Stomach (tissue), 19 donors: Measurements from ENCODE around the gene EIF5. TPM values are rescaled to one million over a fixed set of nuclear protein-coding genes. Genes with fewer than 3 reads are reported as not detected.

Source experiments
- DNase-seq, 2 donors: peaks; one replicate each; pipeline versions ENCODE4 v3.0.0 to v3.0.0-alpha.2; 2013 to 2019
- H3K27ac ChIP-seq, 5 donors: fragments of 200-600 bp in 4 of 5; sonication (generic) in 4 of 5; one replicate each; pipeline ENCODE4 v1.5.1; 2013 to 2019; ENCODE audit warnings: mild to moderate bottlenecking in 1 of 5, moderate library complexity in 1 of 5
- H3K27me3 ChIP-seq, 3 donors: fragments of 200-600 bp; sonication (generic); one replicate each; pipeline ENCODE4 v1.5.1; 2017 to 2019; ENCODE audit warnings: mixed run types in 1 of 3
- H3K36me3 ChIP-seq, 4 donors: fragments of 200-600 bp; sonication (generic); 1 replicate in 3 of 4; 2 replicates in 1 of 4; pipeline ENCODE4 v1.5.1; 2016 to 2019
- H3K4me1 ChIP-seq, 4 donors: fragments of 200-600 bp; sonication (generic); one replicate each; pipeline ENCODE4 v1.5.1; 2016 to 2019
- H3K4me3 ChIP-seq, 4 donors: fragments of 200-600 bp; sonication (generic) in 3 of 4; one replicate each; pipeline ENCODE4 v1.5.1; 2016 to 2019; ENCODE audit warnings: mild to moderate bottlenecking in 1 of 4
- H3K9me3 ChIP-seq, 4 donors: fragments of 200-600 bp; sonication (generic); one replicate each; pipeline ENCODE4 v1.5.1; 2016 to 2019
- EP300 ChIP-seq: sonication (generic); formaldehyde crosslinking; IDR thresholded peaks from one replicate; pipeline ENCODE4 v1.6.1; 2017; ENCODE audit warnings: antibody characterized with exemption
- POLR2A ChIP-seq, 4 donors: fragments of 450-650 bp; IDR thresholded peaks; one replicate each; pipeline ENCODE4 v1.6.1; 2016; ENCODE audit warnings: antibody characterized with exemption in 4 of 4, control low read depth in 2 of 4, mild to moderate bottlenecking in 1 of 4, moderate library complexity in 1 of 4
- POLR2AphosphoS5 ChIP-seq, 3 donors: sonication (generic); formaldehyde crosslinking; IDR thresholded peaks; one replicate each; pipeline ENCODE4 v1.6.1; 2016; ENCODE audit warnings: antibody characterized with exemption in 3 of 3
- WGBS, 5 donors: extraction: QIAGEN DNeasy Blood & Tissue Kit in 3 of 5; methylation state at CpG; one replicate each; pipeline versions ENCODE4 v1.1.5 to v1.1.7; 2013 to 2018; 5-methylcytosine and 5-hydroxymethylcytosine counted together
- intact Hi-C: fragments of 100-400 bp; cut with DNase I; formaldehyde crosslinking; loops from one replicate; pipeline ENCODE4 v1.15.1; 2023; ENCODE audit warnings: low total_unique reads
- long read RNA-seq, 10 donors: transcript quantifications; one replicate each; lab custom pipeline, GENCODE V29; 2026
- polyA plus RNA-seq, 3 donors: library from polyadenylated mRNA; stranded (reverse); fragments of 200-250 nt; gene quantifications; one replicate each; pipeline ENCODE4 v1.2.3, GENCODE V29; 2013
- total RNA-seq, 5 donors: library from RNA; depleted of rRNA; stranded (reverse); fragments of >200 nt; gene quantifications; one replicate each; pipeline versions ENCODE4 v1.1.0 to v1.2.3, GENCODE V29; 2014 to 2016
- TF ChIP-seq, protein P1 (sequence below), 7 experiments: fragments of 450-650 bp in 4 of 7; fragments of 200-600 bp in 3 of 7; sonication (generic) in 3 of 7; IDR thresholded peaks; one replicate each; pipeline ENCODE4 v1.5.1; 2016 to 2019; ENCODE audit warnings: antibody characterized with exemption in 7 of 7, control low read depth in 2 of 7, mild to moderate bottlenecking in 1 of 7
- donor health status: healthy with polysubstance abuse.
- donor health status: Bipolar disorder and iron deficiency.
- donor health status: healthy.

The EIF5 gene
- 100 to 1,000 TPM in 4 of 5 donors, 10 to 100 TPM in 1; 48.4 to 401 (median 202) TPM for total RNA-seq
- polyA plus RNA-seq, result 10 to 100 TPM; 44.3 to 83.9 (median 51.9) TPM
- long read RNA-seq, donor 1, full-length matches to known transcripts, result 8 of 13 reads
- long read RNA-seq, donor 1, partial matches to known transcripts, result 5 of 13 reads
- long read RNA-seq, donor 1, other reads (novel, unspliced or antisense), result 0 of 13 reads
- long read RNA-seq, donor 2, full-length matches to known transcripts, result 18 of 30 reads
- long read RNA-seq, donor 2, partial matches to known transcripts, result 12 of 30 reads
- long read RNA-seq, donor 2, other reads (novel, unspliced or antisense), result 0 of 30 reads
- long read RNA-seq, donor 3, full-length matches to known transcripts, result 6 of 18 reads
- long read RNA-seq, donor 3, partial matches to known transcripts, result 12 of 18 reads
- long read RNA-seq, donor 3, other reads (novel, unspliced or antisense), result 0 of 18 reads
- long read RNA-seq, donor 4, full-length matches to known transcripts, result 4 of 4 reads
- long read RNA-seq, donor 4, partial matches to known transcripts, result 0 of 4 reads
- long read RNA-seq, donor 4, other reads (novel, unspliced or antisense), result 0 of 4 reads
- long read RNA-seq, donor 5, full-length matches to known transcripts, result 12 of 51 reads
- long read RNA-seq, donor 5, partial matches to known transcripts, result 39 of 51 reads
- long read RNA-seq, donor 5, other reads (novel, unspliced or antisense), result 0 of 51 reads
- long read RNA-seq, donor 6, full-length matches to known transcripts, result 35 of 107 reads
- long read RNA-seq, donor 6, partial matches to known transcripts, result 72 of 107 reads
- long read RNA-seq, donor 6, other reads (novel, unspliced or antisense), result 0 of 107 reads
- long read RNA-seq, donor 7, full-length matches to known transcripts, result 15 of 69 reads
- long read RNA-seq, donor 7, partial matches to known transcripts, result 54 of 69 reads
- long read RNA-seq, donor 7, other reads (novel, unspliced or antisense), result 0 of 69 reads
- long read RNA-seq, donor 8, full-length matches to known transcripts, result 8 of 52 reads
- long read RNA-seq, donor 8, partial matches to known transcripts, result 44 of 52 reads
- long read RNA-seq, donor 8, other reads (novel, unspliced or antisense), result 0 of 52 reads
- long read RNA-seq, donor 9, full-length matches to known transcripts, result 8 of 15 reads
- long read RNA-seq, donor 9, partial matches to known transcripts, result 7 of 15 reads
- long read RNA-seq, donor 9, other reads (novel, unspliced or antisense), result 0 of 15 reads
- long read RNA-seq, donor 10, full-length matches to known transcripts, result 7 of 7 reads
- long read RNA-seq, donor 10, partial matches to known transcripts, result 0 of 7 reads
- long read RNA-seq, donor 10, other reads (novel, unspliced or antisense), result 0 of 7 reads

DNA sequence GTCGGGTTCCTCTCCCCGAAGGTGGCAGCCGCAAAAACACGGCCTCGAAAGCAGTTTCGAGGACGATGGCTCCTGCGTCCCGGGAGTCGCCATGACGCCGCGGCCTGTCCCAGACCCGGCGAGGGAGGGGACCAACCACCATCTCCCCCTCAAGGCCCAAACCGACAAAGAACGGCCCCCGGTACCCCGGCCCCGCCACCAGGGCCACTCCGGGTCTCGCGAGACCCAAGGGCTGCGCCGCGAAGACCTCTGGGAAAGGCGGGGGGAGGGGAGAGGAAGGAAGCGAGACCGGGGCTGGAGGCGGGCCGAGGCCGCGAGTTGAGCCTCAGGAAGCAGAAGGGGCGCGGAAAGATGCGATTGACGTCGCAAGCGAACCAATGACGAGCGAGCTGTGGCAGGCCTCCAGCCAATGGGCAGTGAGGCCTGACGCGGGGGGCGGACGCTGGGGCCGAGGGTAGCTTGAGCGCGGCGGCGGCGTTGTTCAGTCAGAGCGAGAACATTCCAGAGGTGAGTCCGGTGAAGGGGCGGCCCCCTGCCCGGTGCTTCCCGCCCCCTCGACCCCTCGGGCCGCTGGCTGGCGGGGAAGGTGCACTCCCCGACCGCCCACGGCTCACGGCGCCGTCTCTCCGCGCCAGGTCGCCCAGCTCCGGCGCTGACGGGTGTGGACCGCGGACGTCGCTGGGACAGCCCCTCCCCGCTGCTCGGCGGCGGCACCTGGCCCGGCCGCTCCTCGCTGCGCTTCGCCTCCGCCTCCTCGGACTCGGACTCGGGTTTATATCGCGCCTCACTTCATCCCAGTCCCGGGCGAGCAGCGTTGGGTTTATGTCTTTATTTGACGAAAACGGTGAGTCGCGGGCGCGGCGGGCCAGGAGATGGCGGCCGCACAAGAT, at the start of gene EIF5:
EIF5 (plus strand) TSS at position 484 of the 890 bp plus-strand sequence. CDS start 1,624 bp downstream, outside the sequence.
- peaks cover 13 to 62% (median 45%) of the 10 kb centered on the region in 4 donors for H3K4me1 ChIP-seq
- 0 to 2% (median 1%) methylated on average over 25 to 103 of the region's 103 CpGs for WGBS, 5 donors
- intact Hi-C loops, result no loop called here
- H3K4me3 ChIP-seq, result peak within 1 kb of the TSS; percentile 78 to 98 (median 86)
- no peaks in the 10 kb centered on the region for H3K9me3 ChIP-seq
- TF ChIP-seq POLR2AphosphoS5 (IDR thresholded peaks at IDR 0.05) (peak; percentile 84 to 99 (median 98)), EP300 (no peak), POLR2A (IDR thresholded peaks at IDR 0.05) (peak in 2 of 4 donors; percentile 86 to 87)
- TF ChIP-seq, protein P1, sequence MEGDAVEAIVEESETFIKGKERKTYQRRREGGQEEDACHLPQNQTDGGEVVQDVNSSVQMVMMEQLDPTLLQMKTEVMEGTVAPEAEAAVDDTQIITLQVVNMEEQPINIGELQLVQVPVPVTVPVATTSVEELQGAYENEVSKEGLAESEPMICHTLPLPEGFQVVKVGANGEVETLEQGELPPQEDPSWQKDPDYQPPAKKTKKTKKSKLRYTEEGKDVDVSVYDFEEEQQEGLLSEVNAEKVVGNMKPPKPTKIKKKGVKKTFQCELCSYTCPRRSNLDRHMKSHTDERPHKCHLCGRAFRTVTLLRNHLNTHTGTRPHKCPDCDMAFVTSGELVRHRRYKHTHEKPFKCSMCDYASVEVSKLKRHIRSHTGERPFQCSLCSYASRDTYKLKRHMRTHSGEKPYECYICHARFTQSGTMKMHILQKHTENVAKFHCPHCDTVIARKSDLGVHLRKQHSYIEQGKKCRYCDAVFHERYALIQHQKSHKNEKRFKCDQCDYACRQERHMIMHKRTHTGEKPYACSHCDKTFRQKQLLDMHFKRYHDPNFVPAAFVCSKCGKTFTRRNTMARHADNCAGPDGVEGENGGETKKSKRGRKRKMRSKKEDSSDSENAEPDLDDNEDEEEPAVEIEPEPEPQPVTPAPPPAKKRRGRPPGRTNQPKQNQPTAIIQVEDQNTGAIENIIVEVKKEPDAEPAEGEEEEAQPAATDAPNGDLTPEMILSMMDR (IDR thresholded peaks at IDR 0.05), result peak in 4 of 7 experiments; percentile 6 to 73 (median 46)
- peak within 1 kb of the TSS; percentile 99 to 100 (median 100) for H3K27ac ChIP-seq
- H3K27me3 ChIP-seq, result no peaks in the 10 kb centered on the region
- peak; percentile 99 to 100 for DNase-seq
- peaks cover 35 to 37% (median 37%) of the 10 kb centered on the region in 4 donors for H3K36me3 ChIP-seq

DNA sequence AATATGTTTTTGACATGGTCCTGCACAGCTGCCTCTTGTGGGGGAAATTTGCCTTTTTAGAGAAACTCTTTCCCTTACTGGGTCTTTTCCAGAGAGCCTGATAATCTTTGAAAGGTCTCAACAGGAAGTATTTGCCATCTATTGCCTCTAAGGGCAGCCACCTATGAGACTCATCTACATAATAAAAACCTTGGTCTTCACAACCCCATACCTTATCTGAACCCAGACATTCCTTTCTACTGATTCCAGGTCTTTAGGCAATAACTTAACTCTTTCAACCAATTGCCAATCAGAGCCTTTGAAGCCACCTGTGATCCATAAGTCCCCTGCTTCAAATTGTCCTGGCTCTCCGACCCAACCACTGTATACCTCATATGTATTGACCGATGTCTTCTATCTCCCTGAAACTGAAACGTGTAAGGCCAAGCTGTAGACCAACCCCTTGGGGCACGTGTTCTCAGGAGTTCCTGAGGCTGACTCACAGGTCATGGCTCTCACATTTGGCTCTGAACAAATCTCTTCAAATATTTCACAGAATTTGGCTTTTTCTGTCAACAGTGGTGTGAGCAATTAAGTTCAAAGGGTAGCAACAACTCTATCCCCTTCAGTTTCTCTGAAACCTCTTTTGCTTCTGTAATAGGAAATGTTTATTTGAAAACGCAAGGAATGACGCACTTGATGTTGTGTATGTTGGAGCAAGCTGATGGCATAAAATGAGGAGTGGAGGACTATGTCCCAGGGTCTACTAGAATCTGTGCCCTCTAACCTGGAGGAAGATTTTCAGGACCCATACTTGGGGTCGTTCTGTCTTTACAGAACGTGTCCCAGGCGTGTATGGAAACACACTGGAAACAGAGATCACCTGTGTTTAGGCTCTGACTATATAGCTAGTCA, 49.2 kb upstream of the EIF5 start:
- Histone ChIP-seq H3K36me3 (no peaks in the 10 kb centered on the region), H3K27me3 (peaks cover 0 to 57% (median 2%) of the 10 kb centered on the region in 3 donors), H3K4me1 (peaks cover 0 to 8% (median under 1%) of the 10 kb centered on the region in 4 donors), H3K4me3 (no peak overlapping the region), H3K27ac (no peak overlapping the region), H3K9me3 (peaks cover 0 to under 1% (median 0%) of the 10 kb centered on the region in 4 donors)
- intact Hi-C loops, result loop anchor here (10.0 kb wide), 1 partner anchor 100 kb away; no protein-coding TSS in a partner anchor
- DNase-seq, result peak in 1 of 2 donors; percentile 22
- TF ChIP-seq, protein P1 (IDR thresholded peaks at IDR 0.05), result no peak
- TF ChIP-seq POLR2AphosphoS5 (IDR thresholded peaks at IDR 0.05), result no peak
- TF ChIP-seq POLR2A (IDR thresholded peaks at IDR 0.05), result no peak
- no peak for TF ChIP-seq EP300
- 64 to 72% (median 66%) methylated on average over 9 of the region's 9 CpGs for WGBS, 5 donors

DNA sequence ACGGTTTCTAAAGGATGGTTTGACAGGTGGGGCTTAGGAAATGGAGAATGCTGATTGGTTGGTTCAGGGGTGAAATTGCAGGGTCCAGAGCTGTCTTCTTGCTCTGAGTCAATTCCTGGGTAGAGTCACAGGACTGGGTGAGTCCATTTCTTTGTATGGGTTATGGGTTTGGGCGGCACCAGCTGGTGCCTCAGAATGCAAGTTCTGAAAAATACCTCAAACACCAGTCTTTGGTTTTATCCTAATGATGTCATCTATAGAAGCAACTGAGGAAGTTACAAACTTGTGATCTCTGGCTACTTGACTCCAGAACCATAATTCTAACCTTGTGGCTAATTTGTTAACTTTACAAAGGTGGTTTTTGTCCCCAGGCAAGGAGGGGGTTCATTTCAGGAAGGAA, 47.6 kb upstream of the EIF5 start:
- Histone ChIP-seq H3K4me1 (peaks cover 0 to 3% (median 0%) of the 10 kb centered on the region in 4 donors), H3K4me3 (no peak overlapping the region), H3K9me3 (no peaks in the 10 kb centered on the region), H3K27me3 (peaks cover 0 to 51% (median 0%) of the 10 kb centered on the region in 3 donors), H3K27ac (no peak overlapping the region), H3K36me3 (no peaks in the 10 kb centered on the region)
- intact Hi-C loops, result loop anchor here (10.0 kb wide), 1 partner anchor 102 kb away; no protein-coding TSS in a partner anchor
- DNase-seq, result no peak
- WGBS, 5 donors, result 75 to 89% (median 76%) methylated on average over 2 of the region's 2 CpGs
- TF ChIP-seq EP300 (no peak), POLR2AphosphoS5 (IDR thresholded peaks at IDR 0.05) (no peak)
